C4-2B (cell line): ENCODE data around the gene TMEM117.

Source experiments
- CTCF ChIP-seq: fragments of 450-650 bp; conservative IDR thresholded peaks from 2 replicates; pipeline ENCODE4 v1.5.1; 2017; ENCODE audit warnings: mild to moderate bottlenecking
- ZFX ChIP-seq: fragments of 450-650 bp; IDR thresholded peaks from 2 replicates; pipeline ENCODE4 v1.6.1; 2017

GRCh38 chr12:44380861-44381260 is 545.0 kb downstream of the TMEM117 start:
- TF ChIP-seq CTCF (no peak), ZFX (no peak)
